Neural cell (in vitro differentiated cells): ENCODE results near the gene SLC7A6. TPM values are rescaled to one million over a fixed set of nuclear protein-coding genes. Genes with fewer than 3 reads are reported as not detected.

Source experiments
- H2AFZ ChIP-seq: fragments of 200-600, 300-800 bp; sonication (generic), shearing (Covaris generic); 2 replicates; pipeline ENCODE4 v1.6.0; 2014; ENCODE audit warnings: low read depth, mild to moderate bottlenecking, antibody characterized with exemption, low read length, moderate library complexity
- H3F3A ChIP-seq: fragments of 200-600 bp; shearing (Covaris generic); 2 replicates; pipeline ENCODE4 v1.6.1; 2016; ENCODE audit warnings: mild to moderate bottlenecking, moderate library complexity, mixed read lengths, antibody characterized with exemption, low read length; ENCODE audit not compliant: insufficient read depth, poor library complexity, severe bottlenecking
- H3K27ac ChIP-seq: fragments of 200-600, 300-800 bp; sonication (generic), shearing (Covaris generic); 2 replicates; pipeline ENCODE4 v1.5.1; 2014; ENCODE audit warnings: mild to moderate bottlenecking, low read length, moderate library complexity
- H3K27me3 ChIP-seq: fragments of 300-800, 200-600 bp; sonication (generic), shearing (Covaris generic); 2 replicates; pipeline ENCODE4 v1.6.0; 2014; ENCODE audit warnings: mild to moderate bottlenecking, low read depth, low read length, moderate library complexity; ENCODE audit not compliant: insufficient read depth
- H3K36me3 ChIP-seq: fragments of 300-800, 200-600 bp; sonication (generic), shearing (Covaris generic); 2 replicates; pipeline ENCODE4 v1.5.1; 2014; ENCODE audit warnings: mild to moderate bottlenecking, antibody characterized with exemption, low read length, moderate library complexity; ENCODE audit not compliant: insufficient read depth
- H3K4me2 ChIP-seq: fragments of 300-800, 200-600 bp; sonication (generic), shearing (Covaris generic); 2 replicates; pipeline ENCODE4 v1.6.0; 2014; ENCODE audit warnings: mild to moderate bottlenecking, low read length
- H3K4me3 ChIP-seq: fragments of 300-800, 200-600 bp; sonication (generic), shearing (Covaris generic); 2 replicates; pipeline ENCODE4 v1.5.1; 2014; ENCODE audit warnings: mild to moderate bottlenecking, low read length, moderate library complexity
- H3K79me2 ChIP-seq: fragments of 200-600 bp; shearing (Covaris generic); replicated peaks from 2 replicates; pipeline ENCODE4 v1.6.0; 2014; ENCODE audit warnings: mild to moderate bottlenecking, low read length, moderate library complexity; ENCODE audit not compliant: insufficient read depth
- H3K9ac ChIP-seq: fragments of 300-800, 200-600 bp; sonication (generic), shearing (Covaris generic); 2 replicates; pipeline ENCODE4 v1.6.1; 2016; ENCODE audit warnings: mild to moderate bottlenecking, low read length, mixed read lengths
- H3K9me2 ChIP-seq: fragments of 200-600 bp; shearing (Covaris generic); 2 replicates; pipeline ENCODE4 v1.6.1; 2016; ENCODE audit warnings: mild to moderate bottlenecking, low read length, mixed read lengths; ENCODE audit not compliant: insufficient read depth
- H3K9me3 ChIP-seq: fragments of 200-600, 300-800 bp; sonication (generic), shearing (Covaris generic); 2 replicates; pipeline ENCODE4 v1.6.1; 2016; ENCODE audit warnings: mild to moderate bottlenecking, mixed run types, low read length, moderate library complexity, mixed read lengths
- H4K20me1 ChIP-seq: fragments of 200-600 bp; shearing (Covaris generic); 2 replicates; pipeline ENCODE4 v1.6.1; 2016; ENCODE audit warnings: mild to moderate bottlenecking, mixed run types; ENCODE audit not compliant: insufficient read depth
- EP300 ChIP-seq: fragments of 450-650 bp; conservative IDR thresholded peaks from 2 replicates; pipeline ENCODE4 v1.6.1; 2014; ENCODE audit warnings: antibody characterized with exemption, mild to moderate bottlenecking, moderate library complexity; ENCODE audit not compliant: poor library complexity, severe bottlenecking
- EZH2 ChIP-seq: fragments of 200-600, 300-800 bp; shearing (Covaris generic), sonication (generic); IDR thresholded peaks from 2 replicates; pipeline ENCODE4 v1.6.1; 2014; ENCODE audit warnings: antibody characterized with exemption, low read length, borderline replicate concordance, mild to moderate bottlenecking; ENCODE audit not compliant: insufficient read depth, poor library complexity, severe bottlenecking
- MXI1 ChIP-seq: fragments of 450-650 bp; conservative IDR thresholded peaks from 2 replicates; pipeline ENCODE4 v1.6.1; 2014; ENCODE audit warnings: antibody characterized with exemption, mild to moderate bottlenecking; ENCODE audit not compliant: poor library complexity, severe bottlenecking
- POLR2AphosphoS5 ChIP-seq: IDR thresholded peaks from 2 replicates; pipeline ENCODE4 v1.6.1; 2012
- RAD21 ChIP-seq: fragments of 450-650 bp; conservative IDR thresholded peaks from 2 replicates; pipeline ENCODE4 v1.6.1; 2014; ENCODE audit warnings: antibody characterized with exemption, mild to moderate bottlenecking, moderate library complexity
- SMC3 ChIP-seq: fragments of 450-650 bp; conservative IDR thresholded peaks from 2 replicates; pipeline ENCODE4 v1.6.1; 2014; ENCODE audit warnings: antibody characterized with exemption, mild to moderate bottlenecking, moderate library complexity; ENCODE audit not compliant: poor library complexity
- TAF1 ChIP-seq: IDR thresholded peaks from 2 replicates; pipeline ENCODE4 v1.6.1; 2012; ENCODE audit warnings: low read depth
- polyA plus RNA-seq: library from polyadenylated mRNA; depleted of rRNA; stranded (reverse); fragments of >200 nt; gene quantifications from 2 replicates; pipeline ENCODE4 v1.2.3, GENCODE V29; 2014
- TF ChIP-seq, protein P1 (sequence below): fragments of 450-650 bp; IDR thresholded peaks from 2 replicates; pipeline ENCODE4 v1.5.1; 2014; ENCODE audit warnings: antibody characterized with exemption, mild to moderate bottlenecking, moderate library complexity; ENCODE audit not compliant: poor library complexity, severe bottlenecking
- TF ChIP-seq, protein P2 (sequence below): IDR thresholded peaks from 2 replicates; pipeline ENCODE4 v1.6.1; 2012; ENCODE audit warnings: borderline replicate concordance

SLC7A6 gene
- polyA plus RNA-seq, 1 donor from 2014 or later = 39.3 TPM

DNA sequence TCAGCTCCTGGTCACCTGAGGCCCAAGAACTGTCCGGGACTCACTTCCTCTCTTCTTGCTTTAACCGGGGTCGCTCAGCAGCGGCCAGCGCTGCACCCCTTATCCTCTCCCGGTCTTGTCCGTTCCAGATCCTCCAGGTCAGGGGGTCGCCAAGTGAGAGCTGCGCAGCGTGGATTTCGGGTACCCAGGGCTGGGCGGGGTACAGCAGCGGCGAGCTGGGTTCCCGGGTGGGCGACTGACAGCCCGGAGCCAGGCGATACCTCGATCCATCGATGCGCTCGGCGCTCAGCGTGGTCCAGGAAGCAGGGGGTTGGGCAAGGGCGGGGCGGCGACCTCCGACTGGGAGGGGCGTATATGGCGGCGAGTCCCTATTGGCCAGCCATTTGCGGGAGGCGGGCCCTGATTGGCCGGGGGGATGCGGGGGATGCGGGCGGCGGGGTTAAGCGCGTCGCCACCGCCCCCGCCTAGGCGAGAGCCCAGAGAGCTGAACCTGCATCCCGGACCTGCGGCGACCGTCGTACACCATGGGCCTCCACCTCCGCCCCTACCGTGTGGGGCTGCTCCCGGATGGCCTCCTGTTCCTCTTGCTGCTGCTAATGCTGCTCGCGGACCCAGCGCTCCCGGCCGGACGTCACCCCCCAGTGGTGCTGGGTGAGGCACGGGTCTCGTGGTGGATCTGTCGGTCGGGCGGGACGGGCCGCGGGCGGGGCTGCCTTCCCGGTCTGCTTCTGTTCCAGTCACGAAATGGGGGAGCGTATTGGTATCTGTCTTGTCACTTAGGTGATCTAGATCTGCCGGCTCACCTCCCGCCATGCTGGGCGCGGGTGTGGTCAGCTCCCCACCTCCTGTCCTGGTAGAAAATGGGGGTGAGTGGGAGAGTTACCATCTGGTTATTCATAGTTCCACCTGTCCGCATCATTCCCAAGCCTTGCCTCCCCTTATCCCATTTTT lies 19.1 kb upstream of the SLC7A6 start, which contains the start of gene PLA2G15:
PLA2G15 (plus strand) TSS at position 471 of the 951 bp plus-strand sequence; CDS start at position 525, 54 bp downstream.
- Histone ChIP-seq H3K9me3 (no peaks in the 10 kb centered on the region), H3K4me2 (peak within 1 kb of the TSS; percentile 89), H3K4me3 (peak within 1 kb of the TSS; percentile 100), H4K20me1 (no peaks in the 10 kb centered on the region), H3K36me3 (no peaks in the 10 kb centered on the region), H3K27me3 (no peaks in the 10 kb centered on the region), H3F3A (no peaks in the 10 kb centered on the region), H3K27ac (no peak within 1 kb of the TSS), H3K9me2 (no peaks in the 10 kb centered on the region), H3K9ac (peak within 1 kb of the TSS; percentile 78), H2AFZ (peak within 1 kb of the TSS; percentile 91), H3K79me2 (no peaks in the 10 kb centered on the region)
- TF ChIP-seq SMC3 = no peak
- TF ChIP-seq POLR2AphosphoS5 = peak; percentile 72
- no peak for TF ChIP-seq RAD21
- TF ChIP-seq TAF1 = peak; percentile 38
- no peak for TF ChIP-seq EZH2
- TF ChIP-seq EP300 = peak; percentile 45
- TF ChIP-seq, protein P1, sequence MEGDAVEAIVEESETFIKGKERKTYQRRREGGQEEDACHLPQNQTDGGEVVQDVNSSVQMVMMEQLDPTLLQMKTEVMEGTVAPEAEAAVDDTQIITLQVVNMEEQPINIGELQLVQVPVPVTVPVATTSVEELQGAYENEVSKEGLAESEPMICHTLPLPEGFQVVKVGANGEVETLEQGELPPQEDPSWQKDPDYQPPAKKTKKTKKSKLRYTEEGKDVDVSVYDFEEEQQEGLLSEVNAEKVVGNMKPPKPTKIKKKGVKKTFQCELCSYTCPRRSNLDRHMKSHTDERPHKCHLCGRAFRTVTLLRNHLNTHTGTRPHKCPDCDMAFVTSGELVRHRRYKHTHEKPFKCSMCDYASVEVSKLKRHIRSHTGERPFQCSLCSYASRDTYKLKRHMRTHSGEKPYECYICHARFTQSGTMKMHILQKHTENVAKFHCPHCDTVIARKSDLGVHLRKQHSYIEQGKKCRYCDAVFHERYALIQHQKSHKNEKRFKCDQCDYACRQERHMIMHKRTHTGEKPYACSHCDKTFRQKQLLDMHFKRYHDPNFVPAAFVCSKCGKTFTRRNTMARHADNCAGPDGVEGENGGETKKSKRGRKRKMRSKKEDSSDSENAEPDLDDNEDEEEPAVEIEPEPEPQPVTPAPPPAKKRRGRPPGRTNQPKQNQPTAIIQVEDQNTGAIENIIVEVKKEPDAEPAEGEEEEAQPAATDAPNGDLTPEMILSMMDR = peak; percentile 23
- TF ChIP-seq MXI1 = peak; percentile 86
- TF ChIP-seq, protein P2, sequence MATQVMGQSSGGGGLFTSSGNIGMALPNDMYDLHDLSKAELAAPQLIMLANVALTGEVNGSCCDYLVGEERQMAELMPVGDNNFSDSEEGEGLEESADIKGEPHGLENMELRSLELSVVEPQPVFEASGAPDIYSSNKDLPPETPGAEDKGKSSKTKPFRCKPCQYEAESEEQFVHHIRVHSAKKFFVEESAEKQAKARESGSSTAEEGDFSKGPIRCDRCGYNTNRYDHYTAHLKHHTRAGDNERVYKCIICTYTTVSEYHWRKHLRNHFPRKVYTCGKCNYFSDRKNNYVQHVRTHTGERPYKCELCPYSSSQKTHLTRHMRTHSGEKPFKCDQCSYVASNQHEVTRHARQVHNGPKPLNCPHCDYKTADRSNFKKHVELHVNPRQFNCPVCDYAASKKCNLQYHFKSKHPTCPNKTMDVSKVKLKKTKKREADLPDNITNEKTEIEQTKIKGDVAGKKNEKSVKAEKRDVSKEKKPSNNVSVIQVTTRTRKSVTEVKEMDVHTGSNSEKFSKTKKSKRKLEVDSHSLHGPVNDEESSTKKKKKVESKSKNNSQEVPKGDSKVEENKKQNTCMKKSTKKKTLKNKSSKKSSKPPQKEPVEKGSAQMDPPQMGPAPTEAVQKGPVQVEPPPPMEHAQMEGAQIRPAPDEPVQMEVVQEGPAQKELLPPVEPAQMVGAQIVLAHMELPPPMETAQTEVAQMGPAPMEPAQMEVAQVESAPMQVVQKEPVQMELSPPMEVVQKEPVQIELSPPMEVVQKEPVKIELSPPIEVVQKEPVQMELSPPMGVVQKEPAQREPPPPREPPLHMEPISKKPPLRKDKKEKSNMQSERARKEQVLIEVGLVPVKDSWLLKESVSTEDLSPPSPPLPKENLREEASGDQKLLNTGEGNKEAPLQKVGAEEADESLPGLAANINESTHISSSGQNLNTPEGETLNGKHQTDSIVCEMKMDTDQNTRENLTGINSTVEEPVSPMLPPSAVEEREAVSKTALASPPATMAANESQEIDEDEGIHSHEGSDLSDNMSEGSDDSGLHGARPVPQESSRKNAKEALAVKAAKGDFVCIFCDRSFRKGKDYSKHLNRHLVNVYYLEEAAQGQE = peak; percentile 20

DNA sequence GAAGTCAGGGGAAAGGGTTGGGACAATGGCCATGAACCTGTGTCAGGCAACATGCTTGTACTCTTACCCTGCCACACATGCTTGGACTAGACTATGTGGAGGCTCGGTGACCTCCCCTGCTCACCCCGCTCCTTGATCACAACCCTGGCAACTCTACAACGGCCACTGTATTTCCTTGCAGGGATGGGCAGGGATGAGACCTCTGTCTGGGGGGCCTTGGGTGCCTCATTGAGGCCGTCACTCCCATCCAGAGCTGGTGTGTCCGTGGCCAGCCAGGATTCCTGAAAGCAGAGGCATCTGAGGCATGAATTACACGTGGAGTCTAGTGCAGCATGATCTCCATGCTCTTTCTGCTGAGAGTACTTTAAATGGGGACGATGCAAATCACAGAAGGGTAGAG lies 18.2 kb upstream of the SLC7A6 start:
- H3K4me3 ChIP-seq = peak overlapping the region; percentile 100
- TF ChIP-seq POLR2AphosphoS5 (no peak), MXI1 (no peak)
- TF ChIP-seq, protein P2 = no peak
- no peaks in the 10 kb centered on the region for H4K20me1 ChIP-seq
- no peaks in the 10 kb centered on the region for H3K27me3 ChIP-seq
- no peaks in the 10 kb centered on the region for H3K79me2 ChIP-seq
- H3K36me3 ChIP-seq = no peaks in the 10 kb centered on the region
- H3K4me2 ChIP-seq = peak overlapping the region; percentile 88
- H3K9me2 ChIP-seq = no peaks in the 10 kb centered on the region
- H3K9me3 ChIP-seq = no peaks in the 10 kb centered on the region
- no peaks in the 10 kb centered on the region for H3F3A ChIP-seq
- H3K9ac ChIP-seq = peak overlapping the region; percentile 76
- no peak overlapping the region for H2AFZ ChIP-seq
- no peak overlapping the region for H3K27ac ChIP-seq
